Immature natural killer cell (primary cell): ENCODE data around the gene PBX1. TPM values are rescaled to one million over a fixed set of nuclear protein-coding genes. Genes with fewer than 3 reads are reported as not detected.

Experiments used
- DNase-seq, 3 donors: peaks; one replicate each; pipeline ENCODE4 v3.0.0; 2022; ENCODE audit warnings: mixed read lengths in 1 of 3
- H3K27ac Mint-ChIP-seq, 6 donors: one replicate each; pipeline ENCODE4 v1.8.0; 2020; ENCODE audit warnings: mixed read lengths in 6 of 6, mild to moderate bottlenecking in 5 of 6, inconsistent platforms in 4 of 6, moderate library complexity in 3 of 6
- H3K27me3 Mint-ChIP-seq, 3 donors: one replicate each; pipeline ENCODE4 v1.8.0; 2020 to 2021; ENCODE audit warnings: low read depth in 3 of 3, mild to moderate bottlenecking in 3 of 3, mixed read lengths in 3 of 3, moderate library complexity in 3 of 3, inconsistent platforms in 1 of 3
- H3K36me3 Mint-ChIP-seq, 3 donors: one replicate each; pipeline ENCODE4 v1.8.0; 2020; ENCODE audit warnings: mixed read lengths in 3 of 3, inconsistent platforms in 2 of 3, mild to moderate bottlenecking in 2 of 3
- H3K4me1 Mint-ChIP-seq, 2 donors: one replicate each; pipeline ENCODE4 v1.8.0; 2020; ENCODE audit warnings: inconsistent platforms in 2 of 2, mild to moderate bottlenecking in 2 of 2, mixed read lengths in 2 of 2, moderate library complexity in 1 of 2
- H3K4me3 Mint-ChIP-seq, 5 donors: one replicate each; pipeline ENCODE4 v1.8.0; 2020; ENCODE audit warnings: mild to moderate bottlenecking in 5 of 5, mixed read lengths in 5 of 5, inconsistent platforms in 3 of 5, moderate library complexity in 3 of 5
- H3K9me3 Mint-ChIP-seq, 6 donors: one replicate each; pipeline ENCODE4 v1.8.0; 2020; ENCODE audit warnings: mild to moderate bottlenecking in 6 of 6, mixed read lengths in 6 of 6, inconsistent platforms in 4 of 6, moderate library complexity in 3 of 6
- polyA plus RNA-seq, 3 donors: library from polyadenylated mRNA; unstranded; fragments of 300-500 nt; fragmentation: Illumina TruSeq; gene quantifications; one replicate each; pipeline ENCODE4 v1.2.3, GENCODE V29; 2021

PBX1 gene
- polyA plus RNA-seq, 3 donors from 2014 or later: 0.40 to 0.72 TPM; not detected in 1

DNA sequence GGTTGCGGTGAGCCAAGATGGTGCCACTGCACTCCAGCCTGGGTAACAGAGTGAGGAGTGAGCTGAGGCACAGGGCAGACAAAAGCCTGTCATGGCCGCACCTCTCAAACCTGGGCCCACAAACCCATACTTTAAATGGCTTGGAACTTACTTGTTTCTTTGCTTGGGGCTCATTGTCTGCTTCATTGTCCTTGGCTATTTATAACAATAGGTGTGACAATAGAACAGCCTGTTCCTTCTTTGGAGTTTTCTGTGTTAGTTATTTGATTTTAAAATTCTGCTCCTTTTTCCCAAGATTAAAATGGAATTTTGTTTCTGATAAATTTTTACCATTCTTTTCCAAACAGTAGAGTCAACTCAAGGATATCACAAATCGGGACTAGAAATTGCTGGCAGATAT lies 94.7 kb downstream of the PBX1 start:
- Mint-ChIP-seq H3K9me3 (peaks cover 0 to 2% (median 0%) of the 10 kb centered on the region in 6 donors), H3K36me3 (no peaks in the 10 kb centered on the region), H3K27me3 (peaks cover 10 to 18% (median 17%) of the 10 kb centered on the region in 3 donors), H3K4me1 (peaks cover 20 to 35% of the 10 kb centered on the region in 2 donors), H3K4me3 (no peak overlapping the region), H3K27ac (no peak overlapping the region)
- DNase-seq: no peak

DNA sequence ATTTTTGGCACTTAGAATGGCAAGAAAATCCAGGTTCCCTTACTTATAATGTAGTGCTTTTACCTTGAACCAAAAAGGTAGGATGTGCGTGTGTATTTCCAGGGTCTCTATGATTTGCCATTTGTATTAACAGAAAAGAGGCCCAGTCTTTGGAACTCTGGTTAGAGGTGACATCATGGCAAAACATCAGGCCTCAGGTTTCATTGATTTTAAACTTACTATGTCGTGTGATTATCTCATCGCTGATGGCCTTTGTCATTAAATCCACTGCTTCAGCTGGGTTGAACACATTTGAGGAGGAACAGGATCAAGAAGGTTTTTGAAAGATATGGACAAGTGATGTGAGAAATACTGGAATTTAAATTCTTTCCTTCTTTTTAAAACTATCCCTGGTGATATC lies 95.2 kb downstream of the PBX1 start:
- Mint-ChIP-seq H3K27ac (no peak overlapping the region), H3K9me3 (peaks cover 0 to 2% (median 0%) of the 10 kb centered on the region in 6 donors), H3K27me3 (peaks cover 10 to 21% (median 18%) of the 10 kb centered on the region in 3 donors), H3K4me1 (peaks cover 20 to 35% of the 10 kb centered on the region in 2 donors), H3K36me3 (no peaks in the 10 kb centered on the region), H3K4me3 (no peak overlapping the region)
- DNase-seq: no peak

DNA sequence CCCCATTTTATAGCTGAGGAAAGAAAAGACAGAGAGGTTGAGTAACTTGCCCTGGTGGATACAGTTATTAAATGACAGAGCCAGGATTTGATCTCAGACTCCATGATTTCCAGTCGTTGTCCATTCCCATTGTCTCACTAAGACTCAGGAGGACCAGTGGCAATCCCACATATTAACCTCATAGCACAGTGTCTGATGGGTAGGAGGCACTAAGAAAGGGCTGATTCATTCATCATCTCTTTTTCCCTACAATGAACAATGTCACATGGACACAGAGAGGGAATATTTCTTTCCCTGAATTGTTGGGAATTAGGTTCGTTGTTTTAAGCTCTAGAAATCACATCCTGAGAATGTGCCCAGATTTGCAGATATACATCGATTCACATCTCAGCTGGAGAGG lies 99.9 kb downstream of the PBX1 start:
- no peak for DNase-seq

DNA sequence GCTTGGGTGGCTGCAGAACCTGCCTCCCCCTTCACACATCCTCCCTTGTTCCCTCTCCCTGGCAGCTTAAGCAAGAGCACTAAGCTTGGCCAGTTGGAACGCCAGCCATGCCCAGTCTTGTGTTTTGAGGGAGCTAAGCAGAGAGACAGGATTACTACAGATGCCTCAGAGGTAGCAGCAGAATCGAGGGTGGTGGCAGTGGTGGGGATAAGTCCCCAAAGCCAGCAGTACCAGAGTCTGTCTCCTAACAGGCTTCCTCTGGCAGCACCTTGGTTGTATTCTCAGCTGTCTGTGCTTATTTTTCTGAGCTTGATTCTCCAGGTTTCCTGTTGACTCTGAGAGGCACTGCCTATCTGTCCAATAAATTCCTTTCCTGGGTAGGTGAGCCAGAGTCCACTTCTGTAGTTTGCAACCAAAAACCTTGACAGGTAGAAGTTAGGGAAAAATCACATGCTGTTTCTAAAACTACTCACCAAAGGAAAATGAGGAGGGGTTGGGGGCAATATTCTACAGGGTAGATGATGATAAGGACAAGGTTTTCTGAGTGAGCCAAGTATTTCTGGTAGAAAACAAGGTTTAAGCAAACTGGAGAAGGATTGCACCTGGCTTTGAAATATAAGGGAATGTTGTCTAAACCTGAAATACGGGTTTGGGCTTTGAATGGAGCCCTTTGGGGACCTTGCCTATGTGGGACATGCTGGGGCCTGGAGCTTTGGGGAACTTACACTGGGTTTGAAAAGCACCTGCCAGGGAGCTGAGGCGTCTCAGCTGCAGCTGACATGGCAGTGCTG lies 100.8 kb downstream of the PBX1 start:
- no peak for DNase-seq
- peak overlapping the region; percentile 28 to 79 (median 40) for H3K4me3 Mint-ChIP-seq
- no peaks in the 10 kb centered on the region for H3K9me3 Mint-ChIP-seq
- H3K27me3 Mint-ChIP-seq: peaks cover 18 to 29% (median 20%) of the 10 kb centered on the region in 3 donors
- H3K27ac Mint-ChIP-seq: peak overlapping the region in 5 of 6 donors; percentile 77 to 92 (median 82)
- no peaks in the 10 kb centered on the region for H3K36me3 Mint-ChIP-seq
- peaks cover 38 to 50% of the 10 kb centered on the region in 2 donors for H3K4me1 Mint-ChIP-seq

More for the DNA sequence above, 99.9 kb downstream of the PBX1 start:
- Mint-ChIP-seq H3K4me3 (no peak overlapping the region), H3K36me3 (no peaks in the 10 kb centered on the region), H3K27ac (peak overlapping the region in 2 of 6 donors; percentile 46 to 68), H3K27me3 (peaks cover 13 to 27% (median 13%) of the 10 kb centered on the region in 3 donors), H3K9me3 (no peaks in the 10 kb centered on the region), H3K4me1 (peaks cover 31 to 40% of the 10 kb centered on the region in 2 donors)

DNA sequence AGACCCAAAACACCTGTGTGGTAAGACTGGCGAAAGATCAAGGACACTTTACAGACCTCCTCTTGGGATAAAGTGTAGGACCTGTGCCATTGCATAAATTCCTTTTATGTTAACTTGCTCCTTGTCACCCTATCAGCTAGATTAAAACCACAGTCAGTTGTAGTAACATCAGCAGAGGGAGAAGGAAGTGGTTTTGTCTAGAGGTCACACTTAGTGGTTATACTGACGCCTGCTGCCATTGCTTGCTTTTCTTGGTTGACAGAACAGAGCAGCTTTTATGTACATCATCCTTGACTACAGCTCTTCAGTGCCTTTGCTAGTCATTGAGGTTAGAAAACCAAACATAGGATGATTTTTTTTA lies 101.4 kb downstream of the PBX1 start:
- DNase-seq: peak; percentile 81 to 87 (median 85)
- peak overlapping the region in 5 of 6 donors; percentile 77 to 92 (median 82) for H3K27ac Mint-ChIP-seq
- peaks cover 38 to 50% of the 10 kb centered on the region in 2 donors for H3K4me1 Mint-ChIP-seq
- H3K4me3 Mint-ChIP-seq: peak overlapping the region; percentile 28 to 79 (median 40)
- H3K36me3 Mint-ChIP-seq: no peaks in the 10 kb centered on the region
- H3K27me3 Mint-ChIP-seq: peaks cover 18 to 29% (median 20%) of the 10 kb centered on the region in 3 donors
- no peaks in the 10 kb centered on the region for H3K9me3 Mint-ChIP-seq

DNA sequence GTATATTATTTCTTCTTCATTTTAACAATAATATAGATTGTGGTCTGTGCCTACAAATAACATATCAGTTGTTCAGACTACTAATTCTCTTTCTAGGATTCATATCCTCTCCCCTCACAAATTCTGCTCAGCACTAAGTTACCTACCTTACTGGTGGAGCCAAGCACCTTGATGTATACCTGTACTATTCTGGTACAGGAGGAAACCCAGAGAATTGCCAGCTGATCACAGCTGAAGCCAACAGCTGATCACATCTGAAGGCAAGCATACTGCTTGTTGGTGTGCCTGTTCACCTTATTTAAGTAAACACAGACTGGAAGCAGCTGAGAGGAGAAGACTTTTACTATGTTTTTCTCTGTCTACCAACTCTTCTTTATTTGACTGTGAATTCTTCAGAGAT lies 101.8 kb downstream of the PBX1 start:
- Mint-ChIP-seq H3K36me3 (no peaks in the 10 kb centered on the region), H3K9me3 (no peaks in the 10 kb centered on the region), H3K4me3 (peak overlapping the region in 4 of 5 donors; percentile 34 to 58 (median 38)), H3K27ac (peak overlapping the region; percentile 10 to 88 (median 84)), H3K4me1 (peaks cover 38 to 50% of the 10 kb centered on the region in 2 donors), H3K27me3 (peaks cover 16 to 29% (median 20%) of the 10 kb centered on the region in 3 donors)
- no peak for DNase-seq

DNA sequence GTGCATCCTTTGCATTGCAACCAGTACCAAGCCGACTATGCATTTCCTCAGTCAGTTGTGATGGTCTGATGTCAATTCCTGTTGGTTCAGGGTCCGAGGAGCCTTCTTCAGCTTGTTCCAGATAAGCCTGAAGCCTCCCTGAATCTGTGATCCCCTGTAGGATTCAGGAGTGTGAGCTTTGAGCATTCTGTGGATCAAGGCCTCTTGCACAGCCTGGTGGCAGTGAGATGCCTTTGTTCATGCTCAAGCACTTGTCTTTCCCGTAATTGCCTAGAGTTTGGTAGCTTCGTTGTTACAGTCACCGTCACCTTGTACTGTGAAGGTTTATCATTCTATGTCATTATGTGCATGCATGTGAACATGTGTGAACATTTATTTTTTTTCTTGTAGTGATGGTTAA lies 103.5 kb downstream of the PBX1 start:
- no peaks in the 10 kb centered on the region for H3K36me3 Mint-ChIP-seq
- H3K27me3 Mint-ChIP-seq: peaks cover 14 to 29% (median 17%) of the 10 kb centered on the region in 3 donors
- DNase-seq: no peak
- H3K9me3 Mint-ChIP-seq: no peaks in the 10 kb centered on the region
- H3K27ac Mint-ChIP-seq: no peak overlapping the region
- H3K4me3 Mint-ChIP-seq: no peak overlapping the region
- peaks cover 38 to 50% of the 10 kb centered on the region in 2 donors for H3K4me1 Mint-ChIP-seq

DNA sequence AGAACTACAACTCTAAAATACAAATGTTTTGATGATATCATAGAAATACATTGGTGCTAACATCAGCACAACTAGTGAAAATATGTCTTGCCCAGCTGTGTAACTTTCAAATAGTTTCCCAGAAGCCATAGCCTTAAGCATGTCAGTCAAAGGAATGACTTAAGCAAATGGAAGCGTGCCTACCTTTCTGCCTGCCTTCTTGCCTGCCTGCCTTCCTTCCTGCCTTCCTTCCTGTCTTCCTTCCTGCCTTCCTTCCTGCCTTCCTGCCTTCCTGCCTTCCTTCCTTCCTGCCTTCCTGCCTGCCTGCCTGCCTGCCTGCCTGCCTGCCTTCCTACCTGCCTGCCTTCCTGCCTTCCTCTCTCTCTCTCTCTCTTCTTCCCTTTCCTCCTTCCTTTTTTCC lies 104.0 kb downstream of the PBX1 start:
- Mint-ChIP-seq H3K27me3 (peaks cover 14 to 31% (median 17%) of the 10 kb centered on the region in 3 donors), H3K4me3 (no peak overlapping the region), H3K9me3 (no peaks in the 10 kb centered on the region), H3K4me1 (peaks cover 38 to 50% of the 10 kb centered on the region in 2 donors), H3K36me3 (no peaks in the 10 kb centered on the region), H3K27ac (peak overlapping the region in 3 of 6 donors; percentile 45 to 87 (median 70))
- DNase-seq: no peak

DNA sequence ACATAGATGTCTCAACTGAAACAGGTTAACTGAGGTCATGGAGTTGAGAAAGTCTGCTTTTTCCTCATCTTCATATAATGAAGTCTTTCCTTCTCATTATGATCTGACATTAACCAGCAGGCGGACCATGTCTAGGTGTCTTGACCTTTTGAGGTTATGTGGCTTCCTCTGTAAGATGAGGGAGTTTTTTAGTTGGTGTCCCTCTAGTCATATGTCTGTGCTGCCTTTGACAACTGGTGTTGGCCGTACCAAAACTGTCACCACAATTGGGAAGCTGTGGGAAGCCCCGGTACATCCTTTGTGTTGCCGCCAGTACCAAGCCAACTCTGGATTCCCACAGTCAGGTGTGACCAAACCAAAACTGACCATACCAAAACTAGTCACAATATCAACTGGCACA lies 105.1 kb downstream of the PBX1 start:
- H3K9me3 Mint-ChIP-seq: no peaks in the 10 kb centered on the region
- peaks cover 38 to 46% of the 10 kb centered on the region in 2 donors for H3K4me1 Mint-ChIP-seq
- peak; percentile 40 to 52 (median 44) for DNase-seq
- peak overlapping the region in 1 of 5 donors; percentile 24 for H3K4me3 Mint-ChIP-seq
- H3K27ac Mint-ChIP-seq: peak overlapping the region in 3 of 6 donors; percentile 45 to 71 (median 69)
- H3K36me3 Mint-ChIP-seq: no peaks in the 10 kb centered on the region
- peaks cover 14 to 27% (median 17%) of the 10 kb centered on the region in 3 donors for H3K27me3 Mint-ChIP-seq

DNA sequence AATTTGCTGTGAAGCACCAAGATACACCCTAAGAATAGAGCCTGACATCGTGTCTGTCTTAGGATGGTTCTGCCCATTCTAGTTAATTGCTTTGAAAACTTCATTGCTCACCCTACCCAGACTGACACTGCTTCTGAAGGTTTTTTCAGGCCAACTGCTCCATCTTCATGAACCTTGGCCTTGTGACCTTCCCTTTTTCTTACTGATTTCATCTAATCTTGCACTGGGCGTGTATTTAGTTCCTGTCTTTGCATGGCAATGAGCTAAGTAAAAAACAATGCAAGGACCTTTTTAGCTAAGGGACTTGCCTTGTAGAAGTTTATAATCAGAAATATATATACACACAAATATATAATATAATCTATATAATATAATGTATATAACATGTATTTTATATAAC lies 108.0 kb downstream of the PBX1 start:
- DNase-seq: no peak
- Mint-ChIP-seq H3K27ac (no peak overlapping the region), H3K9me3 (peaks cover 0 to 10% (median 0%) of the 10 kb centered on the region in 6 donors), H3K27me3 (peaks cover 13 to 15% (median 15%) of the 10 kb centered on the region in 3 donors), H3K4me3 (no peak overlapping the region), H3K4me1 (peaks cover 19 to 24% of the 10 kb centered on the region in 2 donors), H3K36me3 (peaks cover 0 to 4% (median 0%) of the 10 kb centered on the region in 3 donors)

DNA sequence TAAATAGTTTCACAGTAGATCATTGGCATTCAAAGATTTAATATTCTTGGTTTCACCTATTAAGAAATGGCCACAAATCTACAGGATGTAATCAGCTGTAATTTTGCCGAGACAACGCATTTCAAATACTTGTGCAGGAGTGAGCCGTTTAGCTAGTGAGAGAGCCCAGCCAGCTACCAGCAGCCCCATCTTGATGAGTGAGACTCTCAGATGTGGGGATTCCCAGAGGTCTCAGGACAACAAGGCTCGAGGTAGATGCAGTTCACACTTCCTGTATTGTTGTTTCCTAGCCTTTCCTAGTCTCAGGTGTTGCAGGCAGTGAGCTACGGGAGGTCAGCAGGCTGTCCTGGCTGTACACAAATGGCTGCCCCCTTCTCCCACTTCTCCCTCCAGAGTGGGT lies 108.6 kb downstream of the PBX1 start:
- Mint-ChIP-seq H3K36me3 (peaks cover 0 to 4% (median 0%) of the 10 kb centered on the region in 3 donors), H3K4me1 (peaks cover 18 to 25% of the 10 kb centered on the region in 2 donors), H3K9me3 (peaks cover 0 to 10% (median 0%) of the 10 kb centered on the region in 6 donors), H3K4me3 (no peak overlapping the region), H3K27me3 (peaks cover 14 to 15% (median 15%) of the 10 kb centered on the region in 3 donors), H3K27ac (no peak overlapping the region)
- no peak for DNase-seq

DNA sequence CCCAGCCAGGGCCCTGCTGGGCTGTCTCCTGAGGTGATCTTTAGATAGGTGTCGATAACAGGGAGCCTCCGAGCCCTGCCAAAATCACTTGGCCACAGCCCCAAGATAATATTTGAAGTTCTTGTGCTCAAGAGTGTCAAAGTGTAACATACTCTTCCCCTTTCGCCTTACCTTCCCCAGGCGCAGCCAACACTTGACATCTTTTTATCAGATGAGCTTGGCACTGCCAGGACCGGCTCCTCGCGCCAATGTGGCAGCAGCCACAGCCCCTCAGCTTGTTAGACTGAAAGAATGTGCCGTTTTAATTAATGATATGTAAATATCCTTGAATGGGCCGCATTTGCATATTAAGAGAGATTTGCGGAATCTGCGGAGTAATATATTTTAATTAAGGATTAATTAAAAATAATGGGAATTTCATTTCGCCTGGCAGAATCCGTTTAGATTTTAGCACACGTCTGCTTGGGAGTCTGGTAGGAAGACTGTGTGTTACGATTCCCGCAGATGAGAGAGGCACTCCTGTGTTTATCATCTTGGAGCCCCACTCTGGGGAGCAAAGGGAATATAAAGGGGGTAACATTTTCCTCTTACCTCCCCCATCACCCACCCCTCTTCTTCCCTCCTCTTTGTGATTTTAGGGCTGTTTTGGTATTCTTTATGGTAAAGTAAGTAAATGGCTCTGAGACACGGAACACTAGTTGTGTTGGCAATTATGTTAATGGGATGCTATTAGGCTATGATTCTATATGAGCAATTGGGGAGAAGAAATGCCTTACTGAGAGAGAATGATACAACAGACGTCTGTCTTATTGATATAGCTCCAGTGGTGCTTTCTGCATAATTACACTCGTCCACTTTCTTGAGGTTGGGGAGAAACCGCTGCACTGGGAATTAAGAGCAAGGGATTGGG lies 109.8 kb downstream of the PBX1 start:
- Mint-ChIP-seq H3K27ac (no peak overlapping the region), H3K4me3 (no peak overlapping the region), H3K27me3 (peaks cover 11 to 13% (median 12%) of the 10 kb centered on the region in 3 donors)

DNA sequence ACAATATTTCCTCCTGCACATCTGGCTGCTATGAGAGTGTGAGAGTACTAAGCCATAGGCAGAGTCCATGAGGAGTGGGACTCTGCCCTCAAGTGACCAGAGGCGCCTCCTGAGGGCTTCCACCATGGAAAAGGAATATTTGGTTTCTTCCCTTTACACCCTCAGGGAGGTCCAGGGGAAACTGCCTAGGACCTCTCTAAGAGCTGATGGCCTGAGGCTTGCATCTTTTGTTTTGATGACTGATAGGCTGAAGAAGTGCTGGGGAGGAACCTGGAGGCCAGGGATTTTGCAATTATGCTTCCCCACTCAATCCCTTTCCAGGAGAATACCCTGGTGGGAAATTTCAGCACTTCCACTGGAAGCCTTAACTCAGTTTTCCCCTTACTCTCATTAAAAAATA lies 111.0 kb downstream of the PBX1 start:
- DNase-seq: no peak
- Mint-ChIP-seq H3K4me1 (peaks cover 0 to 7% of the 10 kb centered on the region in 2 donors), H3K9me3 (peaks cover 0 to 10% (median 0%) of the 10 kb centered on the region in 6 donors), H3K27me3 (peaks cover 2 to 7% (median 4%) of the 10 kb centered on the region in 3 donors), H3K4me3 (no peak overlapping the region), H3K36me3 (peaks cover 0 to 4% (median 0%) of the 10 kb centered on the region in 3 donors), H3K27ac (no peak overlapping the region)

More for the DNA sequence above, 109.8 kb downstream of the PBX1 start:
- H3K4me1 Mint-ChIP-seq: peaks cover 8 to 19% of the 10 kb centered on the region in 2 donors
- H3K9me3 Mint-ChIP-seq: peaks cover 0 to 10% (median 0%) of the 10 kb centered on the region in 6 donors
- peaks cover 0 to 4% (median 0%) of the 10 kb centered on the region in 3 donors for H3K36me3 Mint-ChIP-seq
- no peak for DNase-seq
